ENCODE results near the gene SLC36A4.

Gene SLC36A4

DNA sequence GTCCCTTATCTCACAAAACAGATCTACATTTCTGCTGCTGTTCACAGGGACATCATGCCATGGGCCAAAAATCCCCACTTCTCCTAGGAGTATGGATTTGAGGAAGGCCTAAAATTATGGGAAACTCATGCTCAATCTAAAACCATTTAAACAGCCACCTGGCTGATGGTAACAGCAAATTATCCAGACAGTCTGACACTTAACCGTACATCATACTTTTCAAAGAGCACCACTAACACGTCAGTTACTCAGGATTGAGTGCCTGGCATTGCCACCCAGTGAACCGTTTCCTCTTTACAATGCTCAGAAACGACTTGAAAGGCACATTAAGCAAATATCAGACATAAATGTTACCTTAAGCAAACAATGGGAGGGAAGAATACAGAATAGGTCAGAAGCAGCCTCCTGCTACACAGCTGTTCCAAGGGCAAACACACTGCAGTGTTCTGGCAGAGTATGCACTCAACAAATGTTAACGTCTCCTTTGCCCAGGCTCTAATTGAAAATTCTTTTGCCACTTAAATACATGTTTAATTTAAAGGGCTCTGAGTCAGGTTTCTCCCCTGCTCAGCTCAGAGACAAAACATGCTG, 18.8 kb upstream of the SLC36A4 start:
- no peak for DNase-seq (ENCODE audit: extremely low read depth, low read depth)
- TF ChIP-seq, protein P1, sequence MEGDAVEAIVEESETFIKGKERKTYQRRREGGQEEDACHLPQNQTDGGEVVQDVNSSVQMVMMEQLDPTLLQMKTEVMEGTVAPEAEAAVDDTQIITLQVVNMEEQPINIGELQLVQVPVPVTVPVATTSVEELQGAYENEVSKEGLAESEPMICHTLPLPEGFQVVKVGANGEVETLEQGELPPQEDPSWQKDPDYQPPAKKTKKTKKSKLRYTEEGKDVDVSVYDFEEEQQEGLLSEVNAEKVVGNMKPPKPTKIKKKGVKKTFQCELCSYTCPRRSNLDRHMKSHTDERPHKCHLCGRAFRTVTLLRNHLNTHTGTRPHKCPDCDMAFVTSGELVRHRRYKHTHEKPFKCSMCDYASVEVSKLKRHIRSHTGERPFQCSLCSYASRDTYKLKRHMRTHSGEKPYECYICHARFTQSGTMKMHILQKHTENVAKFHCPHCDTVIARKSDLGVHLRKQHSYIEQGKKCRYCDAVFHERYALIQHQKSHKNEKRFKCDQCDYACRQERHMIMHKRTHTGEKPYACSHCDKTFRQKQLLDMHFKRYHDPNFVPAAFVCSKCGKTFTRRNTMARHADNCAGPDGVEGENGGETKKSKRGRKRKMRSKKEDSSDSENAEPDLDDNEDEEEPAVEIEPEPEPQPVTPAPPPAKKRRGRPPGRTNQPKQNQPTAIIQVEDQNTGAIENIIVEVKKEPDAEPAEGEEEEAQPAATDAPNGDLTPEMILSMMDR (IDR thresholded peaks at IDR 0.05; ENCODE audit: low read depth, low read length, missing control alignments): no peak
- H3K4me3 ChIP-seq (replicated peaks; ENCODE audit: low read depth, low read length): no peak overlapping the region

DNA sequence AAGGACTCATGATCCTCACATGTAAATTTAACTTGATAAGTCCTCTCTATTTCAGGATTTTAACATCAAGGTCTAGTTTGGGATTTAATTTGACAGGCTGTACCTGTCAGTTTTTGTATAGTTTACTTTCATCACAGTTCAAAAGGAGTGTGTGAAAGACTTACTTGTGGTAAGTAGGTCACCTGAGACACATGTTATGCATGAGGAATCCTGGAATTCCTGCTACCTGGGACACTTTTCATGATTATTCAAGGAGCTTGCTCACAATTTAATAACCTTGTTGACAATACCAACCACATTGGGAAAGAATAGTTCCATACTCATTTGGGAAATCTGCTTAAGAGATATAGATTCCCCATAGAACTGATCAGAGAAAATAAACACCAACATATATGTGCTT, 15.8 kb upstream of the SLC36A4 start:
- TF ChIP-seq, protein P1 (IDR thresholded peaks at IDR 0.05; ENCODE audit: low read depth, low read length, missing control alignments): no peak
- no peak overlapping the region for H3K4me3 ChIP-seq (replicated peaks; ENCODE audit: low read depth, low read length)
- DNase-seq (ENCODE audit: extremely low read depth, low read depth): no peak

DNA sequence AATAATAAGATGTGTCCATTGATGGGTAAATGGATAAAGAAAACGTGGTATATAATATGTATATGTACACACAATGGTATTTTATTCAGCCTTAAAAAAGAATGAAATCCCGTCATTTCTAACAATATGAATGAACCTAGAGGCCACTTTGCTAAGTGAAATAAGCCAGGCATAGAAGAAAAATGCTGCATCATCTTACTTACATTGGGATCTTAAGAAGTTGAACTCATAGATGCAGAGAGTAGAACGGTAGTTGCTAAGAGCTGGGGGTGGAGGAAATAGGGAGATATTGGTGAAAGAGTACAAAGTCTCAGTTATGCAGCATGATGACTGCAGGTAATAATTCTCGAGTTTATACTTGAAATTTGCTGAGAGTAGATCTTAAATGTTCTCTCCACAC, 14.3 kb upstream of the SLC36A4 start:
- no peak overlapping the region for H3K4me3 ChIP-seq (replicated peaks; ENCODE audit: low read depth, low read length)
- DNase-seq (ENCODE audit: extremely low read depth, low read depth): no peak
- TF ChIP-seq, protein P1 (IDR thresholded peaks at IDR 0.05; ENCODE audit: low read depth, low read length, missing control alignments): no peak

DNA sequence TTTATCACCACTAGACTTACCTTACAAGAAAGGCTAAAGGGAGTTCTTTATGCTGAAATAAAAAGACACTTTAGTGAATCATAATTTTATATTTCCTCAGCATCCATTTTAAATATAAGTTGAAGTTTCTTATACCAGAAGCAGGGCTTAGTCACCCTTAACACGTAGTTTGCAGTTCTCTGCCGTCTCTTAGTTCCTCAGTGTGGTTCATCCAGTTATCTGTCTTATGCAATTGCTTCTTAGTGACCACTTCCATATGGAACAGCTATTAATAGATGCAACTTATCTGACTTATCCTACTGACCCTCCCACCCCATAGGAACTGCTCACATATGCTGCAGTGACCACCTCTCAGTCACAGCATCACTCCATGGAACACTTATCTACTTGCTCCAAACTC, 11.7 kb upstream of the SLC36A4 start:
- no peak for DNase-seq (ENCODE audit: extremely low read depth, low read depth)
- H3K4me3 ChIP-seq (replicated peaks; ENCODE audit: low read depth, low read length): no peak overlapping the region
- TF ChIP-seq, protein P1 (IDR thresholded peaks at IDR 0.05; ENCODE audit: low read depth, low read length, missing control alignments): no peak

DNA sequence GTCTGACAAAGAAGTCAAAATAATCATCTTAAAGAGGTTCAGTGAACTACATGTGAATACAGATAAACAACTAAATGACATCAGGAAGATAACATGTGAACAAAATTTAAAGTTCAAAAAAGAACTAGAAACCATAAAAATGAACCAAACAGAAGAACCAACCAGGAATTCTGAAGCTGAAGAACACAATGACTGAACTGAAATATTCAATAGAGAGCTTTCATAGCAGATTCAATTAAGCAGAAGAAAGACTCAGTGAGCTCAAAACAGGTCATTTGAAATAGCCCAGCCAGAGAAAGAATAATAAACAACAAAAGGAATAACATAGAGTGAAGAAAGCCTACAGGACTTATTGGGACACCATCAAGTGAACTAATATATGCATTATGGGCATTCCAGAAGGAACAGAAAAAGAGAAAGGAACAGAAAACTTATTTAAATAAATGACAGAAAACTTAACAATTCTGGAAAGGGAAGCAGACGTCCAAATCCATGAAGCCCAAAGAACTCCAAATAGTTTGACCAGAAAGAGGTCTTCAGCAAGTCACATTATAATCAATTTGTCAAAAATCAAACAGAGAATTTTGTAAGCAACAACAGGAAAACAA, 11.0 kb upstream of the SLC36A4 start:
- no peak overlapping the region for H3K4me3 ChIP-seq (replicated peaks; ENCODE audit: low read depth, low read length)
- DNase-seq (ENCODE audit: extremely low read depth, low read depth): no peak
- TF ChIP-seq, protein P1 (IDR thresholded peaks at IDR 0.05; ENCODE audit: low read depth, low read length, missing control alignments): no peak

DNA sequence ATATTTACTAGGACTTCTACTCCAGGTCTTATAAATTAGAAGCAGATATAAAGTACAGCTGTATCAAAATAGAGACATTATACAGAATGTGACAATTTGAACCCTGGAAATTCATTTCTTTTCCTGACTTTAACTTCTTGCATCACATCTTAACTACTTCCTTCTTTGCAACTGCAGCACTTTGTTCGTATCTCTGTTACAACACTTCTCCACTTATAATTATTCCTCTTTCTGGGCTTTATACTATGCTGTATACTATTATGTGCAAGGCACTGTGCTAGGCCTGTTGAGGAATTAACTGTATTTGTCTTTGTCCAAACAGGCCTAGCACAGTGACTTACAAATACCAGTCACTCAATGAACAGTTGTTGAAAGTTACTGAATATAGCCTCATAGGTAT, 1.8 kb upstream of the SLC36A4 start:
- no peak overlapping the region for H3K4me3 ChIP-seq (replicated peaks; ENCODE audit: low read depth, low read length)
- TF ChIP-seq, protein P1 (IDR thresholded peaks at IDR 0.05; ENCODE audit: low read depth, low read length, missing control alignments): no peak
- no peak for DNase-seq (ENCODE audit: extremely low read depth, low read depth)
